Measurements from ENCODE around the gene IL17RA.
"Not testable (repeated sequence)": the region's sequence is repeated elsewhere in the genome, so short reads cannot be mapped to it uniquely, and the experiment has no call there.

Gene IL17RA

GRCh38 chr22:17084554-17085276 is at the start of gene IL17RA:
Gene IL17RA, plus strand, starts transcription at chr22:17085000. Its CDS starts 92 bp downstream, at chr22:17085092.
- peak; percentile 93 for DNase-seq (ENCODE audit: low read depth, low spot score)

GRCh38 chr22:17035246-17035645 is 49.6 kb upstream of the IL17RA start:
- DNase-seq (ENCODE audit: low read depth, low spot score) = no peak

GRCh38 chr22:17035976-17036841 is 48.6 kb upstream of the IL17RA start:
- DNase-seq (ENCODE audit: low read depth, low spot score) = peak; percentile 27

- not testable (repeated sequence) for DNase-seq (ENCODE audit: low read depth, low spot score)
Measured at GRCh38 chr22:17036842-17037711, 47.7 kb upstream of the IL17RA start.

- DNase-seq (ENCODE audit: low read depth, low spot score) = no peak
Measured at GRCh38 chr22:17043521-17043920, 41.3 kb upstream of the IL17RA start.

GRCh38 chr22:17046566-17047348 is 38.0 kb upstream of the IL17RA start:
- DNase-seq (ENCODE audit: low read depth, low spot score) = no peak

GRCh38 chr22:17047656-17048055 is 37.1 kb upstream of the IL17RA start:
- DNase-seq (ENCODE audit: low read depth, low spot score) = no peak

- no peak for DNase-seq (ENCODE audit: low read depth, low spot score)
Measured at GRCh38 chr22:17056058-17056457, 28.7 kb upstream of the IL17RA start.

- DNase-seq (ENCODE audit: low read depth, low spot score) = no peak
Measured at GRCh38 chr22:17056807-17057206, 28.0 kb upstream of the IL17RA start.

GRCh38 chr22:17057959-17058814 is 26.6 kb upstream of the IL17RA start:
- peak; percentile 77 for DNase-seq (ENCODE audit: low read depth, low spot score)

- DNase-seq (ENCODE audit: low read depth, low spot score) = no peak
Measured at GRCh38 chr22:17060126-17060525, 24.7 kb upstream of the IL17RA start.

- DNase-seq (ENCODE audit: low read depth, low spot score) = no peak
Measured at GRCh38 chr22:17063411-17064106, 21.2 kb upstream of the IL17RA start.

- no peak for DNase-seq (ENCODE audit: low read depth, low spot score)
Measured at GRCh38 chr22:17064498-17065100, 20.2 kb upstream of the IL17RA start.

GRCh38 chr22:17065433-17065832 is 19.4 kb upstream of the IL17RA start:
- no peak for DNase-seq (ENCODE audit: low read depth, low spot score)

GRCh38 chr22:17072877-17073276 is 11.9 kb upstream of the IL17RA start:
- DNase-seq (ENCODE audit: low read depth, low spot score) = no peak

- no peak for DNase-seq (ENCODE audit: low read depth, low spot score)
Measured at GRCh38 chr22:17074648-17075002, 10.2 kb upstream of the IL17RA start.

- DNase-seq (ENCODE audit: low read depth, low spot score) = no peak
Measured at GRCh38 chr22:17077255-17077654, 7.5 kb upstream of the IL17RA start.

GRCh38 chr22:17079572-17079971 is 5.2 kb upstream of the IL17RA start:
- no peak for DNase-seq (ENCODE audit: low read depth, low spot score)

GRCh38 chr22:17083255-17083654 is 1.5 kb upstream of the IL17RA start:
- no peak for DNase-seq (ENCODE audit: low read depth, low spot score)

Data from ELF-1 (cell line).